NB4 (cell line): ENCODE results near the gene PDE6B.

Source experiments
- DNase-seq: peaks from one replicate; pipeline ENCODE4 v3.0.0; 2010; ENCODE audit warnings: low read depth
- H3K4me3 ChIP-seq: one replicate; pipeline ENCODE4 v1.5.1; 2011; ENCODE audit warnings: mild to moderate bottlenecking, low read depth, low read length, moderate library complexity
- MAX ChIP-seq: IDR thresholded peaks from 2 replicates; pipeline ENCODE4 v1.6.1; 2011; ENCODE audit warnings: low read depth, low read length
- MYC ChIP-seq: IDR thresholded peaks from 2 replicates; pipeline ENCODE4 v1.6.1; 2011; ENCODE audit warnings: low read depth, low read length
- POLR2A ChIP-seq: IDR thresholded peaks from 2 replicates; pipeline ENCODE4 v1.6.1; 2011; ENCODE audit warnings: mild to moderate bottlenecking; ENCODE audit not compliant: insufficient read length; ENCODE audit errors: extremely low read depth
- TF ChIP-seq, protein P1 (sequence below): IDR thresholded peaks from one replicate; pipeline ENCODE4 v1.5.1; 2012; ENCODE audit warnings: low read depth, low read length

PDE6B gene

GRCh38 chr4:600166-600565 lies 25.2 kb upstream of the PDE6B start:
- no peak for DNase-seq
- TF ChIP-seq MYC: no peak
- TF ChIP-seq MAX: no peak
- TF ChIP-seq, protein P1, sequence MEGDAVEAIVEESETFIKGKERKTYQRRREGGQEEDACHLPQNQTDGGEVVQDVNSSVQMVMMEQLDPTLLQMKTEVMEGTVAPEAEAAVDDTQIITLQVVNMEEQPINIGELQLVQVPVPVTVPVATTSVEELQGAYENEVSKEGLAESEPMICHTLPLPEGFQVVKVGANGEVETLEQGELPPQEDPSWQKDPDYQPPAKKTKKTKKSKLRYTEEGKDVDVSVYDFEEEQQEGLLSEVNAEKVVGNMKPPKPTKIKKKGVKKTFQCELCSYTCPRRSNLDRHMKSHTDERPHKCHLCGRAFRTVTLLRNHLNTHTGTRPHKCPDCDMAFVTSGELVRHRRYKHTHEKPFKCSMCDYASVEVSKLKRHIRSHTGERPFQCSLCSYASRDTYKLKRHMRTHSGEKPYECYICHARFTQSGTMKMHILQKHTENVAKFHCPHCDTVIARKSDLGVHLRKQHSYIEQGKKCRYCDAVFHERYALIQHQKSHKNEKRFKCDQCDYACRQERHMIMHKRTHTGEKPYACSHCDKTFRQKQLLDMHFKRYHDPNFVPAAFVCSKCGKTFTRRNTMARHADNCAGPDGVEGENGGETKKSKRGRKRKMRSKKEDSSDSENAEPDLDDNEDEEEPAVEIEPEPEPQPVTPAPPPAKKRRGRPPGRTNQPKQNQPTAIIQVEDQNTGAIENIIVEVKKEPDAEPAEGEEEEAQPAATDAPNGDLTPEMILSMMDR: no peak
- TF ChIP-seq POLR2A: no peak
- no peak overlapping the region for H3K4me3 ChIP-seq

DNA sequence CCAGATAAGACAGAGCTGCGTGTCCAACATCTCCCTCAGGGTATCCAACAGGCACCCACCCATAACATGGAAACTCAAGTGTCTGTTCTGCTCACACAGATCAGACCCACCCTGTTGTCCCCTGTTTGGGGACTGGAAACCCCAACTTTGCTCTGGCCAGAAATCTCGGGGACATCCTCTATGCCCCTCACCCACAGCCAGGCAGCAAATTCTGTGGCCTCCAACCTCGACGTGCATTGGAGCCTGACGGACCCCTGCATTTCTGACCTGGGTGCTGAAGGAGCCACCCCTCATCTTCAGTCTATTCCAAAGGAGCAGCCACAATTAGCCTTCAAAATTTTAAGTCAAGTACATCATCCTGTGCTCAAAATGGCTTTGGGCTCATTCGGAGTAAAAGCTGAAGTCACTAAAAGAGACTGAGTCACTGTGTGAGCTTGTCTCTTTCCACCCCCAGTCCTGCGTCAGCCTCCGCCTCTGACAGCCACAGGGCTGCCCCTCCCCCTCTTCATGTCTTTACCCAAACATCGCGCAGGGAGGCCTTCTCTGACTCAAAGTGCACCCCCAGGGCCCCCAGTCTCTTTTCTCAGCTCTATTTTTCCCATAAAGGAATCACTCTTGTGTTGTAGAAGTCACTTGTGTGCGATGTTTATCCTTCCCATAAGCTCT lies 24.4 kb upstream of the PDE6B start:
- H3K4me3 ChIP-seq: no peak overlapping the region
- DNase-seq: no peak
- no peak for TF ChIP-seq POLR2A
- no peak for TF ChIP-seq MAX
- no peak for TF ChIP-seq MYC
- TF ChIP-seq, protein P1: no peak

DNA sequence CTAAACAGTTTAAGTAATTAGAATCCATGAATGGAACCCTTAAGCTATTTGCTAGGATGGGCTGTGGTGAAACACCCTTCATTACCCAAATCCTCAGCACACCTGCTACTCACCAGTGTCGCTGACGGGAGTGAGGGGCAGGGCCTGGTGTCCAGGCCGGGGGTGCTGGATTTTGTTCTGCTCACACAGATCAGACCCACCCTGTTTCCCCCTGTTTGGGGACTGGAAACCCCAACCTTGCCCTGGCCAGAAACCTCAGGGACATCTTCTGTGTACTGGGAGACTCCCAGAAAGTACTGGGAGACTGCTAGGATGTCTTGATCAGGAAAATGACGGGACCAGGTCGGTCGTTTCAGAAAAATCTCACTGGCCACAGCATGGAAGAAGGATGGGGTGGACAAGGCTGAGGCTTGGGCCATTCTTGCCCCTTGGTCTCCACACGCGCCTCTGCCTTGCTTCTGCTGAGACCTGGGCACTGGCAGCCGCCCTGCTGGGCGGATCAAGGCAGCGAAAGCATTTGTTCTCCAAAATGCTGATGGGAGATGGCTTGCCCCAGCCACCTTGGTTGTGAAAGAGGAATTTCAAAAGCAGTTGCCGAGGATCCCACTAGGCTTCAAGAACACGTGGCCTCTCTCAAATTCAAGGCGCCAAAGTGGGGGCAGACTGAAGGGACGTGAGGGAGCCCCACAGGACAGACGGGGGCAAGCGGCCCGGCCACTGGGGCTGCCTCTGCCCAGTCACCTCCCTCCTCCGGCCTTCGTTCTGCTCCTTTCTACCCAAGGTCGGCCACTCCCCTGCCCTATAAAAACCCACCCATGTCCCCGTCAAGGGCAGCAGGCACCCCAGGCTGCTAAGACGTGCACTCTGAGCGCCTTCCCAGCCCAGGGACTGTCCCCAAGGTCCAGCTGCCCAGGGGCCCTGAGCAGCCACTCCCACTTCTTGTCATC lies 23.5 kb upstream of the PDE6B start:
- no peak for DNase-seq
- TF ChIP-seq, protein P1: no peak
- TF ChIP-seq MYC (no peak), MAX (no peak), POLR2A (no peak)
- no peak overlapping the region for H3K4me3 ChIP-seq

DNA sequence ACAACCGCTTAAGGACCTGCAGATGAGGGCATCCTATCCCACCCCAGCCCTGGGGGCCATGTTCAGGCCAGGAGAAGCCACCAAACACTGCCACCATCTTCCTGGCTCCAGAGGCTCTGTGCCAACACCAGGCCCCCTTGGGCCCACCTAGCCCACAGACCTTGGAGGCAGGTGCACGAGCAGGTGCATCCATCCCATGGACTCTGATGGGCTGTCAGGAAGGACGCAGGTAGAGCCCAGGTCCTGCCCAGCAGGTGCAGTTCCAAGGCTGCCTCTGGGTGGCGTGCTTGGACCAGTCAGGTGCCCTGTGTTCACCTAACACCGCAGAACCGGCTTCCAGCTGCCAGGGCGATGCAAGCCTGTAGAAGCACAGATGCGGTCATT lies 22.8 kb upstream of the PDE6B start:
- peak; percentile 45 for DNase-seq
- no peak for TF ChIP-seq POLR2A
- TF ChIP-seq, protein P1: peak; percentile 57
- no peak overlapping the region for H3K4me3 ChIP-seq

GRCh38 chr4:604131-604530 lies 21.2 kb upstream of the PDE6B start:
- H3K4me3 ChIP-seq: no peak overlapping the region
- TF ChIP-seq POLR2A (no peak), MYC (peak; percentile 61; the same call in 1 of the 2 replicates), MAX (peak; percentile 30; the same call in 1 of the 2 replicates)
- DNase-seq: peak; percentile 47

- no peak for DNase-seq
- no peak overlapping the region for H3K4me3 ChIP-seq
- TF ChIP-seq, protein P1: no peak
- TF ChIP-seq MAX (no peak), POLR2A (no peak), MYC (no peak)
Observed at GRCh38 chr4:605702-606425, 19.5 kb upstream of the PDE6B start.
